ENCODE results near the gene MAP4K2. TPM values are rescaled to one million over a fixed set of nuclear protein-coding genes. Genes with fewer than 3 reads are reported as not detected.

MAP4K2 gene
- total and polyA plus RNA-seq, 2 of the 4 experiments (the other 2 are of a cell fraction) = 11.7 to 16.6 TPM

- Histone ChIP-seq H3K23ac (ENCODE audit: low read depth, low read length) (no peak overlapping the region), H3K9me3 (ENCODE audit: control insufficient read depth, insufficient read depth, low read length) (no peaks in the 10 kb centered on the region), H2BK20ac (ENCODE audit: low read depth, low read length) (no peak overlapping the region), H4K8ac (ENCODE audit: low read depth in 2 of 2, low read length in 2 of 2) (no peak overlapping the region), H3K18ac (ENCODE audit: low read depth, low read length) (no peak overlapping the region), H3K4me1 (ENCODE audit: control insufficient read depth, insufficient read depth, low read length) (no peaks in the 10 kb centered on the region), H3K9ac (ENCODE audit: low read depth, low read length) (no peak overlapping the region), H3K4me3 (ENCODE audit: insufficient read depth, low read depth, low read length) (no peak overlapping the region), H2AFZ (replicated peaks; ENCODE audit: low read length, poor library complexity) (no peak overlapping the region), H2AK9ac (replicated peaks; ENCODE audit: low read depth, low read length, poor library complexity) (no peak overlapping the region), H4K20me1 (ENCODE audit: insufficient read depth, low read length) (no peaks in the 10 kb centered on the region), H3K79me1 (ENCODE audit: low read depth in 1 of 2, low read length in 2 of 2) (no peaks in the 10 kb centered on the region), H3K14ac (replicated peaks; ENCODE audit: low read depth, low read length) (no peak overlapping the region), H3K9me1 (ENCODE audit: insufficient read depth, low read length) (no peaks in the 10 kb centered on the region), H3K36me3 (ENCODE audit: control insufficient read depth, insufficient read depth, low read length) (no peaks in the 10 kb centered on the region), H2BK5ac (ENCODE audit: low read depth, low read length, poor library complexity, severe bottlenecking) (no peak overlapping the region), H2AK5ac (ENCODE audit: low read depth, low read length) (no peak overlapping the region), H2BK120ac (ENCODE audit: low read depth, low read length) (no peak overlapping the region), H3K56ac (ENCODE audit: extremely low read depth, insufficient read depth, low read length) (no peak overlapping the region), H2BK15ac (ENCODE audit: low read depth, low read length) (no peak overlapping the region), H3K4me2 (ENCODE audit: low read depth, low read length) (no peak overlapping the region), H3K27me3 (ENCODE audit: control insufficient read depth, insufficient read depth, low read length) (peaks cover 2% of the 10 kb centered on the region; the same call in 1 of the 2 replicates), H4K5ac (ENCODE audit: low read depth, low read length) (no peak overlapping the region), H3K27ac (ENCODE audit: insufficient read depth, low read length) (no peak overlapping the region), H4K91ac (ENCODE audit: insufficient read depth, low read depth, low read length) (no peak overlapping the region), H3K4ac (ENCODE audit: low read depth, low read length) (no peak overlapping the region)
- 20% methylated on average over 1 of the region's 16 CpGs; no CpG with 5 or more reads in 1 of the 2 experiments for WGBS, 2 experiments (ENCODE audit: extremely low coverage in 2 of 2, insufficient read length in 1 of 2)
- intact Hi-C loops (cut with micrococcal nuclease) = no loop called here
- in situ Hi-C loops (cut with MboI; ENCODE audit: low sequenced_read_pairs) = no loop called here
- no peak for DNase-seq
- no peak for TF ChIP-seq BHLHE40 (IDR thresholded peaks at IDR 0.05; ENCODE audit: low read depth, low read length)
- TF ChIP-seq SMC3 (IDR thresholded peaks at IDR 0.05; ENCODE audit: low read depth, low read length) = no peak
- TF ChIP-seq USF2 (IDR thresholded peaks at IDR 0.05; ENCODE audit: low read depth, low read length) = no peak
- TF ChIP-seq MAZ (IDR thresholded peaks at IDR 0.05; ENCODE audit: borderline replicate concordance, low read depth, low read length) = no peak
- TF ChIP-seq FOS (IDR thresholded peaks at IDR 0.05; ENCODE audit: low read depth, low read length) = no peak
- TF ChIP-seq CEBPB (IDR thresholded peaks at IDR 0.05; ENCODE audit: low read depth, low read length) = no peak
- TF ChIP-seq CHD1 (IDR thresholded peaks at IDR 0.05; ENCODE audit: low read depth, low read length) = no peak
- TF ChIP-seq MAFK (IDR thresholded peaks at IDR 0.05; ENCODE audit: low read depth, low read length) = no peak
- TF ChIP-seq POLR2A (IDR thresholded peaks at IDR 0.05; ENCODE audit: low read depth, low read length) = no peak
- TF ChIP-seq, protein P1, sequence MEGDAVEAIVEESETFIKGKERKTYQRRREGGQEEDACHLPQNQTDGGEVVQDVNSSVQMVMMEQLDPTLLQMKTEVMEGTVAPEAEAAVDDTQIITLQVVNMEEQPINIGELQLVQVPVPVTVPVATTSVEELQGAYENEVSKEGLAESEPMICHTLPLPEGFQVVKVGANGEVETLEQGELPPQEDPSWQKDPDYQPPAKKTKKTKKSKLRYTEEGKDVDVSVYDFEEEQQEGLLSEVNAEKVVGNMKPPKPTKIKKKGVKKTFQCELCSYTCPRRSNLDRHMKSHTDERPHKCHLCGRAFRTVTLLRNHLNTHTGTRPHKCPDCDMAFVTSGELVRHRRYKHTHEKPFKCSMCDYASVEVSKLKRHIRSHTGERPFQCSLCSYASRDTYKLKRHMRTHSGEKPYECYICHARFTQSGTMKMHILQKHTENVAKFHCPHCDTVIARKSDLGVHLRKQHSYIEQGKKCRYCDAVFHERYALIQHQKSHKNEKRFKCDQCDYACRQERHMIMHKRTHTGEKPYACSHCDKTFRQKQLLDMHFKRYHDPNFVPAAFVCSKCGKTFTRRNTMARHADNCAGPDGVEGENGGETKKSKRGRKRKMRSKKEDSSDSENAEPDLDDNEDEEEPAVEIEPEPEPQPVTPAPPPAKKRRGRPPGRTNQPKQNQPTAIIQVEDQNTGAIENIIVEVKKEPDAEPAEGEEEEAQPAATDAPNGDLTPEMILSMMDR (conservative IDR thresholded peaks at IDR 0.05; ENCODE audit: low read depth, low read length) = no peak
- TF ChIP-seq NFE2L2 (IDR thresholded peaks at IDR 0.05; ENCODE audit: low read depth, low read length) = no peak
- no peak for TF ChIP-seq ELK1 (IDR thresholded peaks at IDR 0.05; ENCODE audit: borderline replicate concordance, low read depth, low read length)
- no peak for TF ChIP-seq RCOR1 (IDR thresholded peaks at IDR 0.05; ENCODE audit: insufficient replicate concordance, low read length)
- no peak for TF ChIP-seq RAD21 (IDR thresholded peaks at IDR 0.05; ENCODE audit: low read length)
- TF ChIP-seq MXI1 (IDR thresholded peaks at IDR 0.05; ENCODE audit: borderline replicate concordance, low read depth, low read length) = no peak
- dilution Hi-C loops (cut with HindIII; ENCODE audit: low sequenced_read_pairs, unreplicated experiment) = no loop called here
- CTCF ChIA-PET = no interaction called here
- no peak for ATAC-seq (ENCODE audit: low read depth)
- POLR2A ChIA-PET (ENCODE audit: unreplicated experiment) = no interaction called here
- no TSS peak for BruUV-seq (replicated peaks)
These were observed 33.5 kb upstream of the MAP4K2 start for GRCh38 chr11:64836448-64837072.

Data from IMR-90 (cell line).